LNCAP (cell line): ENCODE data around the gene GALNT13.

ENCODE experiments used
- CTCF ChIP-seq: fragments of 450-650 bp; IDR thresholded peaks from 2 replicates; pipeline ENCODE4 v1.5.1; 2017; ENCODE audit warnings: mild to moderate bottlenecking

Gene GALNT13

DNA sequence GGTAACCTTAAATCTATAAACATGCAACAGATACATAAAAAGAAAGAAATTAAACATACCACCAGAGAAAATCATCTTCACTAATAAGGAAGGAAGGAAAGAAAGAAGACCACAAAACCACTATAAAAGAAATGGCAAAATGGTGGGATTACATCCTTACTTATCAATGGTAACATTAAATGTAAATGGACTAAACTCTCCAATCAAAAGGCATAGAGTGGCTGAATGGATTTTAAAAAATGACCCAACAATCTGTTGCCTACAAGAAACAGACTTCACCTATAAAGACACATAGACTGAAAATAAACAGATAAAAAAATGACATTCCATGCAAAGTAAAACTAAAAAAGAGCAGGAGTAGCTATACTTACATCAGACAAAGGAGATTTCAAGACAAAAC is 195.4 kb downstream of the GALNT13 start:
- TF ChIP-seq CTCF: no peak

DNA sequence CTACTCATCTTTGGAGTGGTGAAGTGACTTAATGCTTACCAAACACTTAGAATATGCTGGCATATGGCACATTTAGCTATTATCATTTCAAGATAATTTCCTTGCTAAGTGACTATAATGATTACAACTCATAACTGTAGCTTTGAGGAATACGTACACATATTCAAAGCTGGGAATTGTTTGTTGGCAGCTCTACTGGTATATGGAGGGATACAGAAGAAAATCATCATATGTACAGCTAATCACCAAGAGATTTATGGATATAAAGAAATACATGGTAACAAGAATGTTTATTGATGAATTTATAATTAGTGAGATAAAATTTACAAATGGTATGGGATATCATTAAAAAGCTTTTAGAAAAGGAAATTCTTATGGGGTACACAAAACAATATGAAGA is 207.2 kb downstream of the GALNT13 start:
- no peak for TF ChIP-seq CTCF

GRCh38 chr2:154092571-154092970 is 220.8 kb downstream of the GALNT13 start:
- TF ChIP-seq CTCF: no peak

DNA sequence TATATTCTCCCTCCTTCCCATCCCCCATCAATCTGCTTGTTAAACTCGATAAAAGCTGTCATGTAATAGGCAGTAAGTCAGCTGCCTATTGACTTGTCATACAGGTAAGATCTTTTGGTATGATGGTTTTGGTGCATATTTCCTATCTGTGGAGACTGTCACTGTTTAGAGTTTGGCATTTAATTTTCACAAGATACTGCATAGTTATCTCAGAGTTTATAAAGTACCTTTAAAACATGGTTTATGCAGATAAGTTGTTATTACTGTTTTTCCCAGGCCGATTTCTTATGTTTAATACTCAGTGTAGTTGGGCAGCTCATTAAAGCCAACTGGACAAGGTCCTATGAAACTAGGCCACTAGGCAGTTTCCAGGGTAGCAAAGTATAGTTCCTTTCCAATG is 222.1 kb downstream of the GALNT13 start:
- no peak for TF ChIP-seq CTCF

DNA sequence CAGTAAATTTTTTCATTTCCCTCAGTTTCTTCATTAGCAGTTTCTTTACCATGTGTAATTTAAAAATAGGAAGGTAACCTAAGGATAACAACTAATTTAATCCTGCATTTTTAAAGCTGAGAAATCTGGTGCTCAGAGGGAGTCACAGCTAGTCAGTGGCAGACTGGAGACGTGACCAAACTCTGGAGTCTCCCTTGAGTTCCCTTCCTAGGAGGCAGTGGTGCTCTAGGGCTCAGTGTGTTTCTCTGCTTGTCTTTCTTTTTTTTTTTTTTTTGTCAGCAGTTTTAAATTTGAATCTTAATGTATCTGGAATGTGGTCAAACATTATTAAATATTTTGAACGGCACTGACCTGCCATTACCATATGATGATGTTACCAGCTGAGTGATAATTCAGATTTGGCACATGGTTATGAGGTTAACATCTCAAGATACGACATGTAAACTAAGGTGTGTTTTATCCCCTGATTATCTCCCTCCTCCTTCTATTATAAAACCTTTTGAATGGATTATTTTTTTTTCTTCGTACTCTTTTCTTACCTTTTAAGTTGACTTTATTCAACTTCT is 226.2 kb downstream of the GALNT13 start:
- no peak for TF ChIP-seq CTCF

- TF ChIP-seq CTCF: no peak
Measured at GRCh38 chr2:154120706-154121105, 249.0 kb downstream of the GALNT13 start.

DNA sequence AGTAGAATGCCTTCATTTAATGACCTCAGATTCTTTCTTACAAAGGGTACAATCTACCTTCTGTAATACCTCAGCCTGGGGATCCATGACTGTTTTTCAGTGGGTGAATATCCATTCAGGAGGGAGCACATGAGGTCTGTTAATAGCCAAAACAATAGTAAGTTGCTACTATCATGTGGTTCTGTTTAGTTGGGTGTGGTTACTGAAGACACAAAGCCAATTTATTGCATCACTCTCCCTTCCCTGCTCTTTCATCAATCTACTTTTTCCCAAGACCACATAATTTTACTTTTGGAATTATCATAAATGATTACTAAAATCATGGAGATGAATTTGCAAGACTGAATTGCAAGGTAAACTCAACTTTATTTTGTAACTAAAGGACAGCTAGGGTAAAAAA is 254.2 kb downstream of the GALNT13 start:
- TF ChIP-seq CTCF: no peak

DNA sequence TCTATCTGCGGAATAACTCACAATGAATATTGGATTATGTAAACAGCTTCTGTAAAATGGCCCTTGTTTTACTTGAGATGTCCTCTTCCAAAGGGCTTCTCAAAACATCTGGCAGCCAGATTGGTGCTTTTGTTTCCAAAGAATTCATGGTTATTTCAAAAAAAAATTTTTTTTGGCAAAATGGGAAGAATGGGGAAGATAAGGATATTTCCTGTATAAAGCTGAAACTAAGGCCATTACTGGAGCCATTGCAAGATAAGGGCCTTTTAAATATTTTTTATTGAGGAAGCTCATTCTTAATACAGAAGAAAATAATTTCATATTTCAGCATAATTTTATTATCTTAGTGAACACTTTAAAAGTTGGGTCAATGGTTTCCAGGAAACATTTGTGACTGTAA is 259.1 kb downstream of the GALNT13 start:
- no peak for TF ChIP-seq CTCF
